ENCODE measurements around the gene HBD. TPM values are rescaled to one million over a fixed set of nuclear protein-coding genes. Genes with fewer than 3 reads are reported as not detected.

The HBD gene
- total and polyA plus RNA-seq, 9 of the 15 experiments (the other 6 are each of a cell fraction or from before 2014, with no cell fraction given), result 11.8 to 169 (median 36.0) TPM

GRCh38 chr11:5225480-5225871 is 8.8 kb downstream of the HBD start:
- in situ Hi-C loops (cut with MboI), result no loop called here
- Histone ChIP-seq H2AFZ (ENCODE audit: low read depth, low read length) (0 out of 2 replicates have a peak overlapping the region, but pooled peaks have one; percentile 34), H3K9me1 (ENCODE audit: control insufficient read depth, insufficient read depth, low read length) (no peaks in the 10 kb centered on the region), H3K4me3 (no peak overlapping the region), H3K9ac (ENCODE audit: insufficient read depth in 1 of 2, low read depth in 2 of 2, low read length in 2 of 2) (no peak overlapping the region), H3K9me3 (replicated peaks; ENCODE audit: control insufficient read depth, insufficient read depth, low read depth, low read length) (no peaks in the 10 kb centered on the region), H3K27me3 (ENCODE audit: control insufficient read depth in 2 of 2, insufficient read depth in 2 of 2, low read length in 2 of 2) (no peaks in the 10 kb centered on the region), H3K4me1 (replicated peaks in 1 of 2; ENCODE audit: control insufficient read depth in 2 of 2, insufficient read depth in 2 of 2, low read length in 2 of 2) (peaks cover 9 to 17% of the 10 kb centered on the region in 2 experiments; a peak in 4 of 5 replicates), H3K27ac (ENCODE audit: extremely low read depth, low read depth, low read length) (no peak overlapping the region; the same call in 2 of the 3 replicates), H4K20me1 (replicated peaks; ENCODE audit: control insufficient read depth, insufficient read depth, low read length) (no peaks in the 10 kb centered on the region), H3K4me2 (ENCODE audit: insufficient read depth, low read length) (no peak overlapping the region; the same call in 1 of the 2 replicates), H3K36me3 (ENCODE audit: control insufficient read depth, insufficient read depth, low read length) (no peaks in the 10 kb centered on the region), H3K79me2 (ENCODE audit: control insufficient read depth, insufficient read depth, low read length) (no peaks in the 10 kb centered on the region)
- POLR2A ChIA-PET, result interaction anchor here (0.5 to 1.3 kb wide), 6 partner anchors 11 to 157 kb away, joined by 3 to 8 read pairs (median 3); no protein-coding TSS in a partner anchor
- ATAC-seq (peak; percentile 79), FAIRE-seq (peak; percentile 46), DNase-seq (ENCODE audit: extremely low read depth in 1 of 4, low spot score in 3 of 4) (peak; percentile 29 to 77 (median 50))
- 8% methylated on average over 2 of the region's 2 CpGs for WGBS (ENCODE audit: insufficient coverage, low coverage, missing lambda C conversion rate)
- CTCF ChIA-PET (ENCODE audit: low intra/inter-chr PET ratio), result no interaction called here
- no TSS peak for BruUV-seq (replicated peaks)
- intact Hi-C loops (cut with micrococcal nuclease), result no loop called here
- TF ChIP-seq RFX1 (IDR thresholded peaks at IDR 0.05), result peak; percentile 63
- peak; percentile 68; the same call in 1 of the 2 replicates for TF ChIP-seq BHLHE40 (IDR thresholded peaks at IDR 0.05; ENCODE audit: low read length)
- TF ChIP-seq STAT5A (IDR thresholded peaks at IDR 0.05; ENCODE audit: borderline replicate concordance, low read length), result peak; percentile 7; the same call in 1 of the 2 replicates
- no peak for TF ChIP-seq SRSF9 (IDR thresholded peaks at IDR 0.05; ENCODE audit: borderline replicate concordance, low read depth, low read length)
- peak; percentile 78 for TF ChIP-seq ARID1B (IDR thresholded peaks at IDR 0.05)
- no peak for TF ChIP-seq ZNF785 (CRISPR knock-in tag; IDR thresholded peaks at IDR 0.05)
- TF ChIP-seq, protein P1, sequence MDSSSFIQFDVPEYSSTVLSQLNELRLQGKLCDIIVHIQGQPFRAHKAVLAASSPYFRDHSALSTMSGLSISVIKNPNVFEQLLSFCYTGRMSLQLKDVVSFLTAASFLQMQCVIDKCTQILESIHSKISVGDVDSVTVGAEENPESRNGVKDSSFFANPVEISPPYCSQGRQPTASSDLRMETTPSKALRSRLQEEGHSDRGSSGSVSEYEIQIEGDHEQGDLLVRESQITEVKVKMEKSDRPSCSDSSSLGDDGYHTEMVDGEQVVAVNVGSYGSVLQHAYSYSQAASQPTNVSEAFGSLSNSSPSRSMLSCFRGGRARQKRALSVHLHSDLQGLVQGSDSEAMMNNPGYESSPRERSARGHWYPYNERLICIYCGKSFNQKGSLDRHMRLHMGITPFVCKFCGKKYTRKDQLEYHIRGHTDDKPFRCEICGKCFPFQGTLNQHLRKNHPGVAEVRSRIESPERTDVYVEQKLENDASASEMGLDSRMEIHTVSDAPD (CRISPR knock-in tag; IDR thresholded peaks at IDR 0.05), result no peak
- peak; percentile 64 for TF ChIP-seq NCOR1 (IDR thresholded peaks at IDR 0.05)
- TF ChIP-seq, protein P2, sequence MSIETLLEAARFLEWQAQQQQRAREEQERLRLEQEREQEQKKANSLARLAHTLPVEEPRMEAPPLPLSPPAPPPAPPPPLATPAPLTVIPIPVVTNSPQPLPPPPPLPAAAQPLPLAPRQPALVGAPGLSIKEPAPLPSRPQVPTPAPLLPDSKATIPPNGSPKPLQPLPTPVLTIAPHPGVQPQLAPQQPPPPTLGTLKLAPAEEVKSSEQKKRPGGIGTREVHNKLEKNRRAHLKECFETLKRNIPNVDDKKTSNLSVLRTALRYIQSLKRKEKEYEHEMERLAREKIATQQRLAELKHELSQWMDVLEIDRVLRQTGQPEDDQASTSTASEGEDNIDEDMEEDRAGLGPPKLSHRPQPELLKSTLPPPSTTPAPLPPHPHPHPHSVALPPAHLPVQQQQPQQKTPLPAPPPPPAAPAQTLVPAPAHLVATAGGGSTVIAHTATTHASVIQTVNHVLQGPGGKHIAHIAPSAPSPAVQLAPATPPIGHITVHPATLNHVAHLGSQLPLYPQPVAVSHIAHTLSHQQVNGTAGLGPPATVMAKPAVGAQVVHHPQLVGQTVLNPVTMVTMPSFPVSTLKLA (conservative IDR thresholded peaks at IDR 0.05), result peak in 1 of 2 experiments; percentile 24; a peak in 1 of 4 replicates
- peak in 1 of 2 experiments; percentile 89; a peak in 3 of 4 replicates for TF ChIP-seq RCOR1 (IDR thresholded peaks at IDR 0.05; ENCODE audit: borderline replicate concordance in 1 of 2, low read depth in 2 of 2, low read length in 2 of 2)
- TF ChIP-seq POLR2AphosphoS5 (IDR thresholded peaks at IDR 0.05; ENCODE audit: control insufficient read depth, insufficient read depth, low read depth, low read length), result peak; percentile 51; the same call in 1 of the 2 replicates
- TF ChIP-seq YY1 (IDR thresholded peaks at IDR 0.05; ENCODE audit: borderline replicate concordance in 1 of 3, control insufficient read depth in 1 of 3, extremely low read depth in 1 of 3, insufficient read depth in 3 of 3, insufficient read length in 1 of 3, insufficient replicate concordance in 2 of 3, low read depth in 1 of 3, low read length in 2 of 3), result no peak
- no peak for TF ChIP-seq ELK1 (CRISPR knock-in tag; IDR thresholded peaks at IDR 0.05)
- TF ChIP-seq EP300 (IDR thresholded peaks at IDR 0.05; ENCODE audit: low read length), result peak; percentile 32; the same call in 1 of the 2 replicates
- 0 out of 2 replicates have a peak, but pooled peaks have one; percentile 14 for TF ChIP-seq SMARCA4 (IDR thresholded peaks at IDR 0.05)
- TF ChIP-seq HDAC1 (IDR thresholded peaks at IDR 0.05), result 0 out of 4 replicates have a peak, but pooled peaks of 1 of the 2 experiments have one; percentile 21
- no peak for TF ChIP-seq CBX3 (IDR thresholded peaks at IDR 0.05; ENCODE audit: borderline replicate concordance in 1 of 2, low read length in 2 of 2)
- peak; percentile 85 for TF ChIP-seq CBFA2T3 (IDR thresholded peaks at IDR 0.05)
- TF ChIP-seq MTA3 (IDR thresholded peaks at IDR 0.05; ENCODE audit: borderline replicate concordance), result peak; percentile 22; the same call in 1 of the 2 replicates

Measured in K562 (cell line).